Globus pallidus (tissue), 1 donor: Measurements from ENCODE around the gene NRP1.
"Not testable (repeated sequence)": the region's sequence is repeated elsewhere in the genome, so short reads cannot be mapped to it uniquely, and the experiment has no call there.

Experiments used
- DNase-seq: peaks from one replicate; pipeline ENCODE4 v3.0.0-alpha.2; 2015; ENCODE audit warnings: low spot score

Gene NRP1

DNA sequence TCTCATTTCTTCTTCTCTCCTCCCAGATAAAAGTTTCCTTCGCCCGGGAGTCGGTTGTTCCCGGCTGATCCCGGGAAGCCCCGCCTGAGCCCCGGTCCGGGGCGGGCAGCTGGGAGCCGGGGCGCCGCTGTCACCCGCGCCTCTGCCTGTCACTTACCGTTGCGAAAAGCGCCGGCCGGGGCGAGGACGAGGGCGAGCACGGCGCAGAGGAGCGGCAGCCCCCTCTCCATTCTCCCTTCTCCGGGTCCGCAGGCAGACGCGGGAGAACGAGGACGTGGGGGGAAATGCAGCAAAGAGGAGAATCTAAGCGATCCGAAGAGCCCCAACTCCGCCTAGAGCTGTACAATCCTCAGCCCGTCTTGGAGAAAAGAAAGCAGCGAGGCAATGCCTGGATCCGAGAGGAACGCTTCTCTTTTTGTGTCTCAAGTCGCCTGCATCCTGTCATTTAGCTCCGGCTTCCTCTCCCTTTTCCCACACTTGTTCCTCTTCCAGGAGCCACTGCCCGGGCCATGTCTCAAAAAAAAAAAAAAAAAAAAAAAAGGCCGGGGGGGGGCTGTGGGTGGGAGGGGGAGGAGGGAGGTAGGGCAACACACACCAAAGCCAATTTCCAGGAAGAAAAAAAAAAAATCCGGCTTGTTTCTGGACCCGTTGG, at the start of gene NRP1:
TSS of gene NRP1 (minus strand) at position 515 of the 652 bp plus-strand sequence. CDS start at position 230, 285 bp downstream.
- no peak for DNase-seq

DNA sequence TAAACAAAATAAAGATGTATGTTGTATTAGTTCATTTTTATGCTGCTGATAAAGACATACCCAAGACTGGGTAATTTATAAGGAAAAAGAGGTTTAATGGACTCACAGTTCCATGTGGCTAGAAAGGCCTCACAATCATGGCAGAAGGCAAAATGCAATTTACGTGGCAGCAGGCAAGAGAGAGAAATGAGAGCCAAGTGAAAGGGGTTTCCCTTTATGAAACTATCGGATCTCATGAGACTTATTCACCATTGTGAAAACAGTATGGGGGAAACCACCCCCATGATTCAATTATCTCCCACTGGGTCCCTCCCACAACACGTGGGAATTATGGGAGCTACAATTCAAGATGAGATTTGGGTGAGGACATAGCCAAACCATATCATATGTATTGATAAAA, 49.7 kb upstream of the NRP1 start:
- not testable (repeated sequence) for DNase-seq

DNA sequence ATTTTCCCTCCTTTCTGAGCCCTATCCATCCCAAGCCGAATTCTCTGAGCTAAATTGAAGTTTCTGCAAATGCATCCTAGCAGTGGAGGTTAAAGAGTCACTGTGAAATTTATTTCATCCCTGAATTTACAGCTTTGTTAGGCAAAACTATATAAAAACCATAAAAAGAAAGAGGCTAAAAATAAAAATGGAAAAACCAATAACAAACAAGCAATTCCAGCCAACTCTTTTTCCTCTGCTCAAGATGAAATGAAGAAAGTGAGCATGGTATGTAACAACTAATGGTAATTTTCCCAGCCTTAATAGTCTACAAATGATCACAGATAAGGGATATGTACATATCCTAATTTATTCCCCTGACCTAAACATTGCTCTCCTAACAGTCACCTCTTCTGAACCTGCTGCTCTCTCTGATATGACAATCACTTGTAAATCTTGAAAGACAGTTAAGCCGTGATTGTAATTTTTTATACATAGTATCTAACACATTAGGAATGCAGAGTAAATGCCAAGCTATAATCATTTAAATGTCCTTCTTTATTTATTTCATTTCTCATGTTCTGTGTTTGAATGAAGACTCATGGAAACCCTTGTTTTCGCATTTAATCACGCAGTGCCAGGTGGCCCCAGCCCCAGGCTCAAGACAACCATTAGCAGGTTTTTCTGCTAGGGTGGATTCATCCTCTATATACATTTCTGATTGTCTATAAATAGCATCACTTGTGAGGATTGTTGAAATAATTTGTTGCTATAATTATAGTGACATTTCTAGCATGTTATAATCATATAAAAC, 48.6 kb upstream of the NRP1 start:
- no peak for DNase-seq

DNA sequence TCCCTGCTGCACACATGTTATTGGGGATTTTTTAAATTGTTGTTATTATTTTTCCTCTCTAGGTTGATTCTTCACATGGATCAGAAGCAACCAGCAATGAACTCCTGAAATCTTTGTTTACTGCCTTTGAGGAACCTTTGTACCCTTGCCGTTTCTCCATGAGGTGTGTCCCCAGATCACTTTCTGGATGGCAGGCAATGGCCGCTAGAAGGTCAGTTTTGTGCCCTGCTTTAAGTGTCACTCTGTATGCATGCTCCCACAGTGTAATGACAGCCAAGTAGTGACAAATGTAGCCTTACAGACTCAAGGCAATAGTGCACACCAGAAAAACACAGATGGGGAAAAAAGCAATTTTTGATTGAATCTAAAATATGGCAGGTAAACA, 47.7 kb upstream of the NRP1 start:
- DNase-seq, result no peak

DNA sequence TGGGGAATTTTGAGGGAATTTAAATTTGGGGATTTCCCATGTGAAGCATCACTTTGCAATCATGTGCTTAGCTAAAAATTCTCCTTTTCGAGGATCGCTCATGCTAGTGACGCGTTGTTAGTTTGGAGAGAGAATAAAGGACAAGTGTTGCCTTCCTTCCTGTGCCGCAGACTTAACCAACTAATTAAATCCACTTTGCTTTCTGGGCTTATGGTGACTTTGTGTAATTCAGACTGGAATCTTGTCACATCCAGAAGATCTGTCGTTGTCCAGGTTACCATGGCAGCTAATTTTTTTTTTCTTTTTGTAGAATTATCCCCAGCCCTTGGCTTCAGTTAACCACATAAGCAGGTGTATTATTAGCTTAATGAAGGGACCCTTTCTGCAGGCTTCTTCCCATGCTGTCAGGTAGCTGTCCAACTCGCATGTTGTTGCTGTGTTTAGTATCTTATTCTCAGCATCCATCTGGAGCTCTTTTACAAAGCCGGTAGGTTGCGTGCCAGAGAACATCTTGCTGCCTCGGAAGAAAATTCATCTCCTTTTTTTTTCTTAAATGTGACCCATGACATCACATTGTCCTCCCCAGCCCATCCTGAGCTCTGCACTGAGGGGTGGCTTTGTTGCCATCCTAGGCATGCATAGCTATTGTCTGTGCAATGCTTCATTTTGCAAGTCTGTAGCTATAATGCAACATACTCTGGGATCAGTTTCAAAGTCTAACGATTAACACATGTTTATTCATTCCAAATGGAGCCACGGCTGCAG, 47.2 kb upstream of the NRP1 start:
- DNase-seq, result no peak

DNA sequence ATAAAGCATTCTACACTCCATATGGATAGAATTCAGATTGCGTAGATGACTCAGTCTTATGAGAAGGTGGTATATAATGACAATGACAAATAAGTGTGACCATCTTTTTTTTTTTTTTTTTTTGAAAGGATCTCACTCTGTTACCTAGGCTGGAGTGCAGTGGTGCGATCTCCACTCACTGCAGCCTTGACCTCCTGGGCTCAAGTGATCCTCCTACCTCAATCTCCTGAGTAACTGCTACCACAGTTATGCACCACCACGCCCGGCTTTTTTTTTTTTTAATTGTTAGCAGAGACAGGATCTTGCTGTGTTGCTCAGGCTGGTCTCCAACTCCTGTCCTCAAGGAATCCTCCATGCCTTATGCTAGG, 43.2 kb upstream of the NRP1 start:
- no peak for DNase-seq

DNA sequence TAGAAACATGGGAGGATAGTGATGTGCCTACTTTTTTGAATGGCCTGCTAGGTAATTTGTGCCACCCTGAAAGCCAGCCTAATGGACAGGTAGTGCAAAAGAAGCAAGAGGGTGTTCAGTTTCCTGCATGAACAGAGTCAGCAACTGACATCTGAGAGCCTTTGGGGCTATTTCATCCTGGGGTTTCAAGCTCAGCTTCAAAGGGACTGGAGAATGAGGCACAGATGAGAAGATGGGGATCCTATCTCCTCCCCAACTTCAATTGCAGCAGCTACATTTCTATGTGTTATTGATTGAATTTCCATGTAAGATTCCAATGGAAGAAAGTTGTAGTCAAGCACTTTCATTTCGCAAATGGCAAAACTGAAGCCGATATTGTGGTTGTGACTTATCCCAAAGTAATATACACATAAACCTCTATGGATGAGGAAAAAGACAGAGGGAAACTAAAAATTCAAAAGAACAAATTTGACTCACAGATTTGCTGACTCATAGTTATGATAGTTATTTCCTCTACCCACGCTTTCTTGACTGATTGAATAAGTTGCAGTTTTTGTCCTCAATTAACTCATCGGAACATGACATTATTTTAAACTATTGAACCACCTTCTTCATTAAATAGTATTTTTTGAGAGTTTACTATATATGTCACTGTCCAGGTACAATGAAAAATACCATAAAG, 42.6 kb upstream of the NRP1 start:
- DNase-seq, result no peak

DNA sequence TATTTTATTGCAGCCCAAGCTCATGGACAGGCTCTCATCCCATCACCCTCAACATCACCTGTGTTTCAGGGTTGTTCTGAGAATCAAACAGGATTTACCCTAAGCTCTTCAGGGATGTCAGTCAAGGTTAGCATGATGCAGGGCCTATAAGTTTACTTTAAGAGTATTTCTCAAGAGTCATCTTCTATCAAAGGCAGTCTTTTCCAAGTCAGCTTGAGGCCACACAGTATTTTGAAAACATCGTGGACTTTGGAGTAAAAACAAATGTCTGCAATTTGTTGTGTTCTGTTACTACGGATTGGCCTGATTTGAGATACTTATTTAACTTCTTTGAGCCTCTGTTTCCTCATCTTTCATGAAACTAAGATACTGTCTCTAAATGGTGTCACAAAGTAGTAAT, 42.0 kb upstream of the NRP1 start:
- DNase-seq, result no peak

DNA sequence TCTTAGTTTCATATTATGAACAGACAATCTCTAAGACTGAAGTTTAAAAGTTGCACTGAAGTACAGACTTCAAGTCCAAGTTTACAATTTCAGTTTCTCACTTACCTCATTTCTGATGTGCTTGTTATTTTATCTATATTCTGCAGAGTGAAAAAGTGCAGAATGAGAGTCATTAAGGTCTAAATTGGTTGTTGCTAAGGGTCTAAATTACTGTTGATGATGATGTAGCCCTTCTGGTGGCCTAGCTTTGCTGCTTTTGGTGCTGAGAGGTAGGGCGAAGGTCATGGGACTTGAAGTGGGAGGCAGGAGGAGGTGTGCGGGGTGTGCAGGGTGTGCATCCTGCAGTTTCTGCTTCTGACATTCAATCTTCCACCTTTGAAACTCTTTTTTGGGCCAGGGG, 38.8 kb upstream of the NRP1 start:
- no peak for DNase-seq

DNA sequence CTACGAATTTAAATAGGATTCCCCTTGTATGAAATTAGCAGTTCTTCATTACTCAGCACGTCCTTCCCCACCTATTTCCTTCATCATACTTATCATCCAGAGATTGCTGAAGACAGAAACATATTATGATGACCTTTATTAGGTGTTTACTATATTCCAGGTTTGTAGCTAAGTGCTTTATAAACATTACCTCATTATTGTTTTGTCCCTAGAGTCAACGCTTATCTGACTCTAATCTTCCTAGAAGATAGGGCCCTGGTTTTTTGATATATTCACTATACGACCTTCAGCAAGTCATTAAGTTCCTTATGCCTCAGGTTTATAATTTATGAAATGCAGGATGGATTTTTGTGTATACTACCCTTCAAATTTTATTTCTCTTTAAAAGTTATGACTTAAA, 36.8 kb upstream of the NRP1 start:
- DNase-seq, result no peak

DNA sequence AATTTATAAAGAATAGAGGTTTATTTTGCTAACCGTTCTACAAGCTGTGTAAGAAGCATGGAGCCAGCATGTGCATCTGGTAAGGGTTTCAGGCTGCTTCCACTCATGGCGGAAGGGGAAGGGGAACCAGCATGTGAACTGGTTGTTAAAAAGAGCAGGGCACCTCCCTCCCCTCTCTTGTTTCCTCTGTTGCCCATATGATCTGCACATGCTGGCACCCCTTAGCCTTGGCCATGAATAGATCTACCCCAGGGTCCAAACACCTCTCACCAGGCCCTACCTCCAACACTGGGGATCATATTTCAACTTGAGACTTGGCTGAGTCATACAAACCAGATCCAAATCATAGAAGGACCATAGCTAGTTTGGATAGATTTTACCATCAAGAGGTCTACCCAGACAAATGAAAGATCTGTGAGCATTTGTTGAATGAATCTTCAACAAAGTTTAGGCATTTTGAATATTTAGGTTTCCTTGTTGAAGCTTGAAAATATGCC, 36.0 kb upstream of the NRP1 start:
- no peak for DNase-seq

DNA sequence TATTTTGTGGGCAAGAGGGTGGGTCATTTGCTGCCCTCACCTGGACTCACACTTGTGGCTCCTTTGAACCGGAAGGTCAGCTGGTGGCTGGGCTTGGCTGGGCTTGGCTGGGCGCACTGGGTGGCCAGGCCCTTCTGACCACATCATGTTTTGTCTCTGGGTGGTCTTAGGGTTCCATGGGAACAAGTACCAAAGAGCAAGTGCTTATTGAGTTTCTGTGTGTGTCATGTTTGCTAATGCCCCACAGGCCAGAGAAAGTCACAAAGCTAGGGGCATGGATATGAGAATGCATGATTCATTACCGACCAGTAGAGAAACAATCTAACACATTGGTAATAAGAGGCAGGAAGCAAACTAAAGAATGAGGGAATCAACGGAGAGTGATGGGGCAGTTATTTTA, 33.6 kb upstream of the NRP1 start:
- DNase-seq, result no peak

DNA sequence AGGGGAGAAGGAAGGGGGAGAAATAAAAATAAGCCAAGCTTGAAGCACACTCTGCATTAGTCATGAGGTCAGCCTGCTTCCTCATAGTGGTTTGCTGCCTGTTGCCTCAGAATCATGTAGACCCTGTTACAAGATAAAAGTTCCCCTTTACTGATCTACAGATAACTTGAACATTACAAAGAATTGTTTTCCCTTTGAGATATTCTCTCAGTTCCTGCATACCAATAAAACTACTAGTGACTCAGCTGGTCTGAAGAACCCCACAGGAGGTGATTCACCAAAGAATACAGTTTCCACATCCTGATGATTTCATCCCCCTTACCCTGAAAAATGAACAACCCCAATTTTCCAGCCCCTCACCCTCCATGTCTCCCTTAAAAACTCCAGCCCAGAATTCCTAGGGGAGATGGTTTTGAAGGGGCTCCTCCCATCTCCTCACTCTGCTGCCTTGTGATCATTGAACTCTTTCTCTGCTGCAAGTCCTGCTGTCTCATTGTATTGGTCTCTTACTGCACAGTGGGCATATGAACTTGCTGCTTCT, 31.5 kb upstream of the NRP1 start:
- peak; percentile 27 for DNase-seq

DNA sequence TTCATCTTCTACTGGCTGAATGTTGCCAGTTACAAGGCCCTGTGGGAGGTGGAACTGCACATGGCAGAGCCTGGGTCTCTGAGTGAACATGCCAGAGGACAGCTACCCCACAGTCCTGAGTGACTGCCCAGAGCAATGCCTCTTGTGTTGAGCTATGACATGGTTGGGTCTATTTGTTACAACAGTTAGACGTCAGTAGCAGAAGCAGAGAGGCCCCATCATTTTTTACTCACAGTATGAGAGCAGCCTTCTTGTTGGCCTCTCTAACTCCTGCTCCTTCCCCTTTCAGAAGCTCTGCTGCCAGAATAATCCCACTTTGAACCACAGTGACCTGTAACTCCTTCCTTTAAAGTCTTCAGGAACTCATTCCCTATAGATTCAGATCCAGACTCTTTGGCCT, 30.8 kb upstream of the NRP1 start:
- DNase-seq, result no peak

DNA sequence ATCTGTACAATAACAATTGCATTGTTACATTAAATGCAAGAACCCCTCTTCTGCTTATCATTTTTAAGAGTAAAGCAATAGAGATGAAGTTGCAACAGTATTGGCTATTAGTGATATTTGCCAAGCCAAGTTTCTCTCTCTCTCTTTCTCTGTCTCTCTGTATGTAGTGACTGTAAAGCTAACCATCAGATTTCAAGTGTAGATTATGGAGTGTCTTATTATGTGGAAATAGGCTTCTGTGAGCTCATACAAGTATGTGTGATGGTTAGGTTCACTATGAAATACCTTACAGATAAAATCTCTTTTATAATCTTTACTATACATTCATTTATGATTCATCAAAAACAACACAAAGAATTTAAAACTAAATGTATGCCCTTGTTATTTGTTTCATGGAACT, 28.6 kb upstream of the NRP1 start:
- no peak for DNase-seq

DNA sequence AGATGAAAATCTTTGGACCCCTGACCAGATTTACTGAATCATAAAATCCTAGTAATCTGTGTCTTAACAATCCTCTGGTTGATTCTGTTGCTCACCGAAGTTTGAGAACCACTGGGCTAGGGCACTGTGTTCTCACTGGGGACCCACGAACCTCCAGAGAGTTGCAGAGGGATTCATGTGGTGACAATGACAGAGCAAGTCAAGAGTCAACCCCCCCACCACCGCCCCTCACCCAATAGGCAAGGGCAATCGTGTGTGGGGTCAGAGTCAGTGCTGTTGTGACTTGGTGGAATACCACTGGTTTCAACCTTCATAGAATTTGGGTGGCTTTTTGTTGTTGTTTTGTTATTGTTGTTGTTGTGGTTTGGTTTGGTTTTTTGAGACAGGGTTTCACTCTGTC, 23.5 kb upstream of the NRP1 start:
- no peak for DNase-seq

DNA sequence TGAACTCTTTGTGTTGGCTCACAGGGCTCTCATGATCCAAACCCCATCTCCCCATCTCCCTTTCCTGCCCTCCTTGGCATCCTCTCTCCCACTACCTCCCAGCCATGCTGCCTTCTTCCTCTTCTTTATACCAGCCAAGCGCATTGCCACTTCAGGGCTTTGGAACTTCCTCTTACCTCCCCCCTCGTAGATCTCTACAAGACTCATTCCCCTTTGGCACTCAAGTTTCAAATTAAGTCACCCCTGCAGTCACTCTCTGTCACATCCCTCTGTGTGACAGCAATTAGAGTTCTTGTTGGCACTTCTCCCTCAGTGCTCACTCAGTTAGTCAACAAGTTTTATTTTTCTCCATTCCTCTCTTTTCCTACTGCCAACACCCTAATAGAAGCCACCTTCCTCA, 20.8 kb upstream of the NRP1 start:
- DNase-seq, result peak; percentile 42

DNA sequence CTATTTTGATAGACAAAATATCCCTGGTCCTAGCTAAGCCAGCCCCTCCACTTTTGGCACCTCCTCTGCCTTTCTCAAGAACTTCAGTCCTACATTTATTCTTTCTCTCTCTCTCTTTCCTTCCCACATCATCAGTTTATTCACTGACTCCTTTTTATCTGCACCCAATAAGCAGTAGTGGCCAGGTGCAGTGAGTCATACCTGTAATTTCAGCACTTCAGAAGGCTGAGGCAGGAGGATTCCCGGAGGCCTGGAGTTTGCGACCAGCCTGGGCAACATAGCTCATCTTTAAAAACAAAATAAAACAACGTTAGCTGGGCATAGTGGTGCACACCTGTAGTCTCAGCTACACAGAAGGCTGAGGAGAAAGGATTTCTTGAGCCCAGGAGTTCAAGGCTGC, 19.4 kb upstream of the NRP1 start:
- no peak for DNase-seq

DNA sequence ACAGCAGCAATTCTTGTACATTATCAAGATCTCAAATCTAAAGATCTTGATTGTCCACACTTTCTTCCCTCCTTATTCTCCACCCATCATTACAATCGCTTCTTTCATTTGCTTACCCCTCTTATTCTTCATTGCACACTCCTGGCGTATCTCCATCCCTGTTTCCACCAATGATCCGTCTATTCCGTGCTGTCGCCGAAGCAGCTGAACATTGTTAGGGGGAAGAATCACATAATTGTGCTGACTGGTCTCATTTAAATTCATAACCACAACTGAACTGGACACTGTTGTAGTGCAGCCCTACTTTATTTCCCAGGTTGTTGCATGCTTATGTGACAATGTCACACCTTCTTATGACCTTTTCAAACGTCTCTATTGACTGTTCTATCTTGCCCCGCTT, 18.9 kb upstream of the NRP1 start:
- peak; percentile 86 for DNase-seq

DNA sequence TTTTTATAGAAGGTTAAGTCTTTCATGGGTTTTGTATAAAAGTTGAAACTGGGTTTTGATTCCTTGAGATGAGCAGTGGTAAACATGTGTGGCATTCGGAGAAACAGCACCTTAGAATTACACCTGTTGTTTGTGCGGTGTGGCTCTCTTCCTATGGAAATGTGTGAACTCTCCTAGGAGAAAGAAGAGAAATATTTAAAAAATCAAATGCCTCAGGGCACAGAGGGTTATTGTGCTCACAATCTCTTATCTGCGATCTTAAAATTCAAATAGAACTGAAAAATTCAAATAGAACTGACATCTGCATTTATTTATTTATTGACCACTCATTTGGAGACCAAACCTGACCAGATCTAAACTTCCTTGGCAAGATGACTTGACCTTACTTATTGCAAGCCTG, 18.1 kb upstream of the NRP1 start:
- no peak for DNase-seq

DNA sequence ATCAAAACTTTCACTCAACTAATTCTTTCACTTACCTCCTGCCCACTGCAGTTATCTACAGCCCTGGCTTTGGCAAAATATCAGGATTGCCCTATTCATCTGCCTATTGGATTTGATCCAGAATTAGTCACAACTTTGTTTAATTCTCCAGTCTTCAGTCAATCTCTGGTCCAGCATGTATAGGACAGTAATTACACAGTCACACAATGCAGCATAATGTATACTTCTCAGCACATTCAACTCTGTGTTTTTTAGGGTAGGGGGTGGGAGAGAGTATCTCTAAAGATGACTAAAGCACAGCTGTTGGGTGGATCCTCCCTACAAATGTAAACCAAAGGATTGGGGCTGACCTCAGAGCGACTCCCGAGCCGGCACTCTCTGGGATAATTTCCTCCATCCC, 17.7 kb upstream of the NRP1 start:
- no peak for DNase-seq

DNA sequence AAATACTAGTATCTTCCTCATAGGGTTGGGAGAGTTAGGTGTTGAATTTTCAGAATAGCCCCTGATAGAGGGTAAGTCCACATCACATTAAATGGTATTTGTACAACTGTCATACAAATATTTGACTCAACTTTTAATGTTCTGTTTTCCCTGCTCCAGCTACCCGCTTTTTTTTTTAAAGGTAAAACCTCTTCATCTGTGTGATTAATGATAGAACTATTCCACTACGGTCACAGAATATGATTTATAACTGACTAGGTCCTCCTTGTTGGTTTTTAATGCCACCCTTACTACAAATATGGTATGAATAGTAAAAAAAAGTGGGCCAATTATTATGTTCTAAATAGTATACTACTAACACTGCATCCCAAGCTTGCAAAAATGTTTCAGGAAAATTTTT, 15.6 kb upstream of the NRP1 start:
- no peak for DNase-seq
